22Rv1 (cell line): Measurements from ENCODE around the gene GPR180.

ENCODE experiments used
- CTCF ChIP-seq: fragments of 450-650 bp; IDR thresholded peaks from 2 replicates; pipeline ENCODE4 v1.5.1; 2017; ENCODE audit warnings: mild to moderate bottlenecking
- ZFX ChIP-seq: fragments of 450-650 bp; IDR thresholded peaks from 2 replicates; pipeline ENCODE4 v1.6.1; 2017; ENCODE audit warnings: antibody characterized with exemption, borderline replicate concordance

- TF ChIP-seq CTCF (no peak), ZFX (no peak)
These were observed 30.7 kb downstream of the GPR180 start for GRCh38 chr13:94632226-94632980.
